GM10266 (cell line): ENCODE measurements around the gene ENPP1.

ENCODE experiments used
- DNase-seq: peaks from one replicate; pipeline ENCODE4 v3.0.0; 2012; ENCODE audit errors: extremely low spot score
- TF ChIP-seq, protein P1 (sequence below): IDR thresholded peaks from 2 replicates; pipeline ENCODE4 v1.5.1; 2012; ENCODE audit warnings: mild to moderate bottlenecking, low read depth; ENCODE audit not compliant: control insufficient read depth, insufficient read depth; ENCODE audit errors: missing control alignments

ENPP1 gene

DNA sequence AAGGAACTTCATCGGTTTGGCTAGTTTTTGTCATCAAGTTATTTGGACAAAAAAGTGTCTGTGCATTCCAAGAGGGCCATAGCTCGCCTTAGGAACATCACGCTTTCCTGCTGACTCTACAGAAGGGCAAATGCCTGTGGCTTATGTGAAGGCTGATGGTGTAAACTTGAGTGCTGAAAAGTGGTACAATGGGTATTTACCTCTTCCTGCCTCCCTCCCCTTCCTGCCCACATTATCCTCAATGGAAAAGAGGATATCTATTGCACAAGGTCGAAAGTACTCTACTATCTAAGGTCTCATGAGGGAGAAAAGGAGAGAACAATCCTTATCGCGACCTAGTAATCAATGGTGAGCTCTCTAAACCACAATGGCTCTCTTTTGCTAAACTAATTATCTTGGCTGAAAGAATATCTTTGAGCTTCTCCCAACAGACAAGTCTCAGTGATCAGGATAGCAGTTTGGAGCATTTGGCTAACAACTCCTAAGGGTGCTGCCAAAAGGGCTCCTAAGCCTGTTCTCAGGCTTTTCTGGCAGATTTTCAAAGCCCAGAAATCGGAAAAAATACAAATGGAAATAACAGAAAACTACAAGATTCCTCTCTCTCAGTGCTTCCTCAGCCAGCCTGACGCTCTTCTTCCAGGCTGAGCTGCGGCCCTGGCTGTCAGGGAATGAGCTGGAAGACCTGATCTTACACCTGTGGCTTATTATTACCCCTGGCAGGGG is 42.6 kb upstream of the ENPP1 start:
- TF ChIP-seq, protein P1, sequence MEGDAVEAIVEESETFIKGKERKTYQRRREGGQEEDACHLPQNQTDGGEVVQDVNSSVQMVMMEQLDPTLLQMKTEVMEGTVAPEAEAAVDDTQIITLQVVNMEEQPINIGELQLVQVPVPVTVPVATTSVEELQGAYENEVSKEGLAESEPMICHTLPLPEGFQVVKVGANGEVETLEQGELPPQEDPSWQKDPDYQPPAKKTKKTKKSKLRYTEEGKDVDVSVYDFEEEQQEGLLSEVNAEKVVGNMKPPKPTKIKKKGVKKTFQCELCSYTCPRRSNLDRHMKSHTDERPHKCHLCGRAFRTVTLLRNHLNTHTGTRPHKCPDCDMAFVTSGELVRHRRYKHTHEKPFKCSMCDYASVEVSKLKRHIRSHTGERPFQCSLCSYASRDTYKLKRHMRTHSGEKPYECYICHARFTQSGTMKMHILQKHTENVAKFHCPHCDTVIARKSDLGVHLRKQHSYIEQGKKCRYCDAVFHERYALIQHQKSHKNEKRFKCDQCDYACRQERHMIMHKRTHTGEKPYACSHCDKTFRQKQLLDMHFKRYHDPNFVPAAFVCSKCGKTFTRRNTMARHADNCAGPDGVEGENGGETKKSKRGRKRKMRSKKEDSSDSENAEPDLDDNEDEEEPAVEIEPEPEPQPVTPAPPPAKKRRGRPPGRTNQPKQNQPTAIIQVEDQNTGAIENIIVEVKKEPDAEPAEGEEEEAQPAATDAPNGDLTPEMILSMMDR, result no peak
- DNase-seq, result no peak

DNA sequence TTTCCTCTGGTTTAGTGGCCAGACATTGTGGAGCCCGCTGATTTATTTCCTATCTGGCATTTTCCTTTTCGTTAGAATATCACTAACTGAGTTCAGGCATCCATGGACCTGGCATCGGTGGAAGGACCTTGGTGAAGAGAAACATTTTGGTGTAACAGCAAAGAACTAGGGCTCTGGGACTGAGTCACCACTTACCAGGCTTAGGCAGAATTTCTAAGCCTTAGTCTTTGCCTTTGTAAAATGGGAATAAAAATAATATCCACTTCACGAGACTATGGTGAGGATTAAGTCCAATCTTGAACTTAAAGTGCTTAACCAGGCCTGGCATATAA is 42.0 kb upstream of the ENPP1 start:
- DNase-seq, result no peak
- TF ChIP-seq, protein P1, result no peak

DNA sequence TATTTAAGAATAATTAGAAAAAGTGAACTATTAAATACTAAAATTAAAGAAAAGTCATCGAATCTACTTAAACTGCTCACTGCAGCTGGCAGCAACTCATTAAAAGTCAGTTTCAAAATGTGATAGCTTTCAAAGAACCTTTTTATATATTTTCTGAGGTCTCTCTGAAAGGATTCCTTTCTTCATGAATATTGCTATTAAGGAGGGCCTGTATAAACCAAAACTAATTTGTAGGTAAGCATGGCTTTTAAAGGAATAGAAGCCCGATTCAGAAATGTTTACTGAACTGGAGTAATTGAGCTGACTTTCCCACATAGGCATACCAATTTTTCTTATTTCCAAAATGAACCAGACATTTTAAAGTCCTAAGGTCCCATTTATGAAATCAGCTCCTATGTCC is 41.2 kb upstream of the ENPP1 start:
- DNase-seq, result no peak
- TF ChIP-seq, protein P1, result no peak

DNA sequence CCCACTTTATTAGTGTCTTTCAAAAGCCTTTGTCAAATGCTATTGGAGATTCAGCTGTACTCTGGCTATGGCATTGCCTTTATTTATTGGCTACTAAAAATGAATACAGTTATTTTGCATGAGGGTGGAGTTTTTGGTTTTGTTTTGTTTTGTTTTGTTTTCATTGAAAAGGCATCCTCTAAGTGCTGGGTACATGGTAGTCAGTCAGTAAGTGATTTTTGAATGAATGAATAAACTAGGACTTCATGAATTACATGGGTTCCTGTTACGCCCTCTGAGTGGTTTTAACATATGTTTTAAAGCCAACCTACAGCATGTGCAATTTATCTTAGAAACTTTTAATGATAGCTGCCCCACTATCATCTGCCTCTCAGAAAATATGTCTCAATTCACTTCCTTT is 38.9 kb upstream of the ENPP1 start:
- TF ChIP-seq, protein P1, result no peak
- DNase-seq, result no peak

DNA sequence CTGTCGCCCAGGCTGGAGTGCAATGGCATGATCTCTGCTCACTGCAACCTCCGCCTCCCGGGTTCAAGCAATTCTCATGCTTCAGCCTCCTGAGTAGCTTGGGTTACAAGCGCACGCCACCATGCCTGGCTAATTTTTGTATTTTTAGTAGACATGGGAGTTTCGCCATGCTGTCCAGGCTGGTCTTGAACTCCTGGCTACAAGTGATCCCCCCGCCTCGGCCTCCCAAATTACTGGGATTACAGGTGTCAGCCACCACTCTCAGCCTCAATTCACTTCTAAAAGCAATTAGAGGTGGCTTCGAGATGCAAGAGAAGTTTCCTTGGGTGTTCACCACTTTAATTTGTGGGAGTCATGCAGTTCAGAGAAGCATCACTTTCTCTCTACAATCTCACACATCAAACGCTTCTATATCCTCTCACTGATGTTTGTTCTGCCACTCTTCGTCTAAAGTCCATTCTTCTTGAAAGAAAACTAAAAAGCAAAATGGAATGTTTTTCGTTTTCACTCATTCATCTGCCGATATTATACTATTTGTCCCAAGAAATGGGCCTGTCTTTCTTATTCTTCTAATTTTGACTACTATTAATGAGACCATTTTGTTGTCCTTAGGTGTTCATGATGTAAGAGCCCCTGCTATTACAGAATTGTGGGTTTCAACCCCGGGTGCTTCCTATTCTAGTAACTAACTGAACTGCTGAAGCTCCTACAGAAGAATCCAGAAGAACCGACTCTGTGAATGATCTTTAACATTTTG is 38.3 kb upstream of the ENPP1 start:
- DNase-seq, result no peak
- TF ChIP-seq, protein P1, result no peak

DNA sequence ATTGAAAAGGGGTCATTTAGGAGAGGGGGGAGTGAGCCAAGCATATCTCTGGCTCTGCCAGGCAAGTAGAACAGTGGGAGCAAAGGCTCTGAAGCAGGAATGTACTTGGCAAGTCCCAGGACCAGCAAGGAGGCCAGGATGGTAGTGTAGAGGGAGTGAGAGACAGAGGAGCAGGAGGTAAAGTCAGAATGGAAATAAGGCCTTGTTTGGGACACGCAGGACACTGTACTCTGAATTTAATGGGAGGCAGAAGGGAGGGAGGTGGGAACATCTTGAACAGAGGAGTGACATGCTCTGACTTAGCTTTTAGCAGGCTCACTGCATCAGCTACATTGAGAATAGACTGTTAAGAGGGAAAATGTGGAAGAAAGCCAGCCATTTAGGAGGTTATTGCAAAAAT is 37.0 kb upstream of the ENPP1 start:
- DNase-seq, result no peak
- TF ChIP-seq, protein P1, result no peak

DNA sequence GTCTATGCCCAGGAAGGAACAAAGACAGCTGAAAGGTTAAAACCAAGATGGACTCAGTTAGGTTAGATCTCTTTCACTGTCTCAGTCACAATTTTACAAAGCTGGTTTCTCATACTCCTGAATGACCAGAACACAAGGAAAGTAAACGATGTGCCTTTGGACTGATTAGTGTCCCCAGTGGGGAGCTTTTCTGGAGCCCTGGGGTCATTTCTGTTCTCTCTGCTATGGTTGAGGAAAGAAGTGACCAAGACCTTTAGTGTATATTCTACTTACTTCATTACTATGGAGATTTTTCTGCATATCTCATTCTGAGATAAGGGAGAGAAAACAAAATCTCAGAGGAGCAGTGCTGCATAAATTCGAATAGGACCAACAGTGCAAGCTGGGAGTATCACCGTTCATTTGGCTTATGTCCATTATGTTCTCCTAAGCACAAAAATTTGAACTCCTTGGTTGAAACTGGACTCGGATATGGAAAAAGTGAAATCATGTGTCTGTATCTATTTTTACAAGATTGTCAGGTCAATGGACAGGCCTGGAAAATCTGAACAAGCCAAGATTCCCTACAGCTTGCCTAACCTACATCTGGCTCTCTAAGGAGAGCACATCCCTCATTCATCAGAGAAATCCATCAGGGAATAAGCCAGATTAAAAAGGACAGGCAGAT is 34.4 kb upstream of the ENPP1 start:
- TF ChIP-seq, protein P1, result no peak
- no peak for DNase-seq
